ENCODE results near the gene JAM3. TPM values are rescaled to one million over a fixed set of nuclear protein-coding genes. Genes with fewer than 3 reads are reported as not detected.

Gene JAM3
- total RNA-seq, 1 experiment from 2014 or later = 36.5 TPM

DNA sequence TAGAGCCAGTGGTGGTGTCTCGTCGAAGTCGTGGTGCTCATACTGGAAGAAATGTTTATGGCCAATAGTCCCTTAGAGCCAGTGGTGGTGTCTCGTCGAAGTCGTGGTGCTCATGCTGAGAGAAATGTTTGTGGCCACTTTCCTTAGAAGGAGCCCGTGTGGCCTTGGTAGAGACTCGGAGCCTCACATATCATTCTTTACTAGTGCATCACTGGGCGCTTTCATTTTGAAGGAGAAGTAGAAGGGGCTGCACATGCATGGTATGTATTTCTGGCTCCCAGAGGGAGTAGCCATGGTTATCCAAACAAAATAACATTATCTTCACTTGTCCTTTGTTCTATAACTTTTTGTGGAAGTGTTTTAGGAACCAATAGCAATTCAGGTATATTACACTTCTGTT is 69.5 kb downstream of the JAM3 start:
- peaks cover 3 to 5% of the 10 kb centered on the region in 2 experiments; a peak in 3 of 4 replicates for H3K4me1 Mint-ChIP-seq
- H4K20me1 ChIP-seq (ENCODE audit: control insufficient read depth, insufficient read depth, insufficient read length) = no peaks in the 10 kb centered on the region
- peaks cover 44 to 45% of the 10 kb centered on the region in 2 experiments for H3K9me3 Mint-ChIP-seq
- no peak overlapping the region for H2AK5ac ChIP-seq (ENCODE audit: insufficient read length, low read length)
- WGBS (ENCODE audit: extremely low coverage, insufficient read length, low lambda C conversion rate) = no CpG with 5 or more reads among the region's 9 CpGs
- H2BK12ac ChIP-seq (ENCODE audit: insufficient read length, low read depth, low read length) = no peak overlapping the region
- H3K27me3 Mint-ChIP-seq (ENCODE audit: low read depth) = no peaks in the 10 kb centered on the region; the same call in 1 of the 2 replicates
- H3K4me2 ChIP-seq (ENCODE audit: insufficient read depth, insufficient read length, low read length) = no peak overlapping the region
- H3K4me3 Mint-ChIP-seq = no peak overlapping the region
- H3K9ac ChIP-seq (ENCODE audit: extremely low read depth, insufficient read length, low read length) = no peak overlapping the region
- no peak overlapping the region for H3K27ac ChIP-seq (ENCODE audit: insufficient read length, low read depth, low read length)
- no peak overlapping the region; a peak in 1 of 7 replicates for H3K27ac Mint-ChIP-seq
- H3K79me2 ChIP-seq (ENCODE audit: insufficient read depth, low read length) = no peaks in the 10 kb centered on the region
- TF ChIP-seq, protein P1, sequence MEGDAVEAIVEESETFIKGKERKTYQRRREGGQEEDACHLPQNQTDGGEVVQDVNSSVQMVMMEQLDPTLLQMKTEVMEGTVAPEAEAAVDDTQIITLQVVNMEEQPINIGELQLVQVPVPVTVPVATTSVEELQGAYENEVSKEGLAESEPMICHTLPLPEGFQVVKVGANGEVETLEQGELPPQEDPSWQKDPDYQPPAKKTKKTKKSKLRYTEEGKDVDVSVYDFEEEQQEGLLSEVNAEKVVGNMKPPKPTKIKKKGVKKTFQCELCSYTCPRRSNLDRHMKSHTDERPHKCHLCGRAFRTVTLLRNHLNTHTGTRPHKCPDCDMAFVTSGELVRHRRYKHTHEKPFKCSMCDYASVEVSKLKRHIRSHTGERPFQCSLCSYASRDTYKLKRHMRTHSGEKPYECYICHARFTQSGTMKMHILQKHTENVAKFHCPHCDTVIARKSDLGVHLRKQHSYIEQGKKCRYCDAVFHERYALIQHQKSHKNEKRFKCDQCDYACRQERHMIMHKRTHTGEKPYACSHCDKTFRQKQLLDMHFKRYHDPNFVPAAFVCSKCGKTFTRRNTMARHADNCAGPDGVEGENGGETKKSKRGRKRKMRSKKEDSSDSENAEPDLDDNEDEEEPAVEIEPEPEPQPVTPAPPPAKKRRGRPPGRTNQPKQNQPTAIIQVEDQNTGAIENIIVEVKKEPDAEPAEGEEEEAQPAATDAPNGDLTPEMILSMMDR (conservative IDR thresholded peaks at IDR 0.05) = no peak
- H3T11ph ChIP-seq (ENCODE audit: low read length) = no peak overlapping the region
- H4K5ac ChIP-seq (ENCODE audit: insufficient read length, low read depth, low read length) = no peak overlapping the region
- H3K79me1 ChIP-seq (ENCODE audit: insufficient read depth, low read depth, low read length, poor library complexity, severe bottlenecking) = no peaks in the 10 kb centered on the region
- peaks cover 45 to 55% (median 54%) of the 10 kb centered on the region in 3 experiments for H3K36me3 Mint-ChIP-seq (ENCODE audit: insufficient read depth in 1 of 3, low read depth in 3 of 3)
- H3K9me3 ChIP-seq (ENCODE audit: control insufficient read depth, low read depth, low read length) = peaks cover 10% of the 10 kb centered on the region
- H2BK5ac ChIP-seq (ENCODE audit: insufficient read length, low read length) = no peak overlapping the region
- H3K4ac ChIP-seq (ENCODE audit: low read depth, low read length) = no peak overlapping the region
- H3K14ac ChIP-seq (ENCODE audit: insufficient read depth, low read length) = no peak overlapping the region
- no peaks in the 10 kb centered on the region for H3K27me3 ChIP-seq (ENCODE audit: insufficient read depth, low read length)
- no peak overlapping the region for H4K8ac ChIP-seq (replicated peaks; ENCODE audit: insufficient read length, low read depth, low read length)
- no peak overlapping the region for H2BK20ac ChIP-seq (ENCODE audit: low read depth, low read length, poor library complexity, severe bottlenecking)
- no peak overlapping the region for H4K91ac ChIP-seq (ENCODE audit: insufficient read length, low read depth, low read length)
- no peak overlapping the region for H2BK120ac ChIP-seq (ENCODE audit: low read depth, low read length, poor library complexity, severe bottlenecking)
- no peak for DNase-seq
- H3K23ac ChIP-seq (ENCODE audit: insufficient read length, low read depth, low read length) = no peak overlapping the region
- H2AFZ ChIP-seq (ENCODE audit: low read length) = no peak overlapping the region
- no peaks in the 10 kb centered on the region for H3K23me2 ChIP-seq (ENCODE audit: insufficient read length, low read depth, low read length, poor library complexity, severe bottlenecking)
- H2BK15ac ChIP-seq (ENCODE audit: low read depth, low read length) = no peak overlapping the region
- H3K56ac ChIP-seq (ENCODE audit: insufficient read length, low read depth, low read length) = no peak overlapping the region
- H3K18ac ChIP-seq (ENCODE audit: insufficient read length, low read depth, low read length) = no peak overlapping the region
- no peaks in the 10 kb centered on the region for H3K4me1 ChIP-seq (ENCODE audit: insufficient read depth, low read length)

Data from H9 (cell line).